H1 (cell line): ENCODE measurements around the gene SLC9A7. TPM values are rescaled to one million over a fixed set of nuclear protein-coding genes. Genes with fewer than 3 reads are reported as not detected.

ENCODE experiments used
- CTCF ChIA-PET: fragments of 300-600 bp; sonication (Branson Sonifier 250); formaldehyde crosslinking; loops from one replicate; lab custom pipeline; 2021; ENCODE audit not compliant: partially characterized antibody; lab: Charles Lee
- POLR2A ChIA-PET: fragments of 300-600 bp; sonication (Branson Sonifier 250); formaldehyde crosslinking; loops from one replicate; lab custom pipeline; 2021; ENCODE audit warnings: inconsistent platforms; ENCODE audit not compliant: partially characterized antibody; lab: Charles Lee
- DNase-seq, 2 experiments: peaks; one replicate each; pipeline versions ENCODE4 v3.0.0 to v3.0.0-alpha.2; 2010 to 2022; ENCODE audit warnings: low spot score in 2 of 2, low read depth in 1 of 2, mixed read lengths in 1 of 2
- FAIRE-seq: peaks from 2 replicates; lab custom pipeline; 2011; peaks lifted over from hg19 to GRCh38; lab: Jason Lieb, UNC
- H2AFZ ChIP-seq: 2 replicates; pipeline ENCODE4 v1.8.1; 2012; ENCODE audit warnings: low read length, inconsistent platforms
- H2AK5ac ChIP-seq: 2 replicates; pipeline ENCODE4 v1.6.1; 2013; ENCODE audit warnings: low read depth, low read length
- H2BK120ac ChIP-seq: replicated peaks from 2 replicates; pipeline ENCODE3; 2013; ENCODE audit warnings: low read depth, low read length, inconsistent platforms
- H2BK12ac ChIP-seq: 2 replicates; pipeline ENCODE4 v1.6.1; 2013; ENCODE audit warnings: low read depth, low read length
- H2BK15ac ChIP-seq: 2 replicates; pipeline ENCODE4 v1.6.1; 2013; ENCODE audit warnings: low read length
- H2BK20ac ChIP-seq: 2 replicates; pipeline ENCODE4 v1.6.1; 2013; ENCODE audit warnings: low read length
- H2BK5ac ChIP-seq: 2 replicates; pipeline ENCODE4 v1.6.1; 2013; ENCODE audit warnings: low read depth, low read length
- H3K14ac ChIP-seq: 2 replicates; pipeline ENCODE4 v1.6.1; 2013; ENCODE audit warnings: inconsistent platforms; ENCODE audit not compliant: insufficient read length
- H3K18ac ChIP-seq: 2 replicates; pipeline ENCODE4 v1.6.1; 2013; ENCODE audit warnings: low read length; ENCODE audit errors: extremely low read depth
- H3K23ac ChIP-seq: 2 replicates; pipeline ENCODE4 v1.6.1; 2013; ENCODE audit warnings: inconsistent platforms; ENCODE audit not compliant: insufficient read length
- H3K23me2 ChIP-seq: 2 replicates; pipeline ENCODE4 v1.6.1; 2013; ENCODE audit warnings: low read depth, low read length
- H3K27ac ChIP-seq: 2 replicates; pipeline ENCODE4 v1.6.1; 2011; ENCODE audit warnings: low read depth, low read length, inconsistent platforms
- H3K27me3 ChIP-seq, 4 experiments: replicated peaks in 1 of 4; 1 replicate in 1 of 4; 2 replicates in 3 of 4; pipeline versions ENCODE4 v1.6.1 to v1.8.1; 2011 to 2013; ENCODE audit warnings: low read length in 3 of 4, mild to moderate bottlenecking in 3 of 4, inconsistent platforms in 2 of 4, mixed read lengths in 2 of 4, moderate library complexity in 1 of 4; ENCODE audit not compliant: control insufficient read depth in 3 of 4, insufficient read depth in 3 of 4; ENCODE audit errors: extremely low read depth in 1 of 4
- H3K36me3 ChIP-seq, 4 experiments: 2 replicates each; pipeline versions ENCODE4 v1.6.1 to v1.8.1; 2011 to 2013; ENCODE audit warnings: mild to moderate bottlenecking in 4 of 4, low read length in 3 of 4, moderate library complexity in 2 of 4, control low read depth in 1 of 4, inconsistent platforms in 1 of 4; ENCODE audit not compliant: insufficient read depth in 4 of 4, control insufficient read depth in 2 of 4
- H3K4ac ChIP-seq: replicated peaks from 2 replicates; pipeline ENCODE3; 2013; ENCODE audit warnings: low read length, low read depth, mixed read lengths, inconsistent platforms; ENCODE audit not compliant: insufficient read length
- H3K4me1 ChIP-seq, 4 experiments: replicated peaks in 1 of 4; 1 replicate in 1 of 4; 2 replicates in 3 of 4; pipeline versions ENCODE4 v1.6.1 to v1.8.1; 2011 to 2013; ENCODE audit warnings: low read length in 3 of 4, inconsistent platforms in 2 of 4, mixed read lengths in 1 of 4; ENCODE audit not compliant: insufficient read depth in 4 of 4, control insufficient read depth in 3 of 4
- H3K4me2 ChIP-seq, 2 experiments: 2 replicates each; pipeline versions ENCODE4 v1.6.1 to v1.8.1; 2011 to 2013; ENCODE audit warnings: low read depth in 2 of 2, low read length in 2 of 2, control low read depth in 1 of 2, inconsistent platforms in 1 of 2, mild to moderate bottlenecking in 1 of 2; ENCODE audit not compliant: insufficient read depth in 1 of 2
- H3K4me3 ChIP-seq, 4 experiments: fragments of 200-600, 300-600 bp in 1 of 4; sonication (generic), shearing (Covaris generic), sonication (Bioruptor Twin) in 1 of 4; 2 replicates each; pipeline versions ENCODE4 v1.5.1 to v1.8.1; 2011 to 2016; ENCODE audit warnings: low read length in 4 of 4, low read depth in 3 of 4, control low read depth in 2 of 4, inconsistent platforms in 2 of 4, mild to moderate bottlenecking in 2 of 4, mixed read lengths in 1 of 4, moderate library complexity in 1 of 4; ENCODE audit not compliant: insufficient read depth in 2 of 4; ENCODE audit errors: extremely low read depth in 1 of 4
- H3K56ac ChIP-seq: replicated peaks from 2 replicates; pipeline ENCODE3; 2013; ENCODE audit warnings: low read depth, mild to moderate bottlenecking, mixed read lengths, low read length, inconsistent platforms; ENCODE audit not compliant: insufficient read length
- H3K79me1 ChIP-seq: 2 replicates; pipeline ENCODE4 v1.6.1; 2013; ENCODE audit warnings: low read depth, low read length, control low read depth
- H3K79me2 ChIP-seq, 2 experiments: 2 replicates each; pipeline versions ENCODE4 v1.6.1 to v1.8.1; 2012 to 2013; ENCODE audit warnings: low read length in 2 of 2, mild to moderate bottlenecking in 2 of 2, inconsistent platforms in 1 of 2; ENCODE audit not compliant: insufficient read depth in 2 of 2, control insufficient read depth in 1 of 2
- H3K9ac ChIP-seq, 4 experiments: replicated peaks in 1 of 4; 1 replicate in 1 of 4; 2 replicates in 3 of 4; pipeline versions ENCODE4 v1.6.1 to v1.8.1; 2011 to 2013; ENCODE audit warnings: low read depth in 3 of 4, low read length in 3 of 4, control low read depth in 2 of 4, mild to moderate bottlenecking in 2 of 4, moderate library complexity in 2 of 4, inconsistent platforms in 1 of 4; ENCODE audit errors: extremely low read depth in 1 of 4
- H3K9me3 ChIP-seq, 2 experiments: 2 replicates each; pipeline versions ENCODE4 v1.6.1 to v1.8.1; 2012 to 2013; ENCODE audit warnings: mild to moderate bottlenecking in 2 of 2, moderate library complexity in 2 of 2, control low read depth in 1 of 2, inconsistent platforms in 1 of 2, low read depth in 1 of 2, low read length in 1 of 2, mixed read lengths in 1 of 2; ENCODE audit not compliant: insufficient read depth in 2 of 2
- H4K20me1 ChIP-seq, 2 experiments: replicated peaks in 1 of 2; 2 replicates each; pipeline versions ENCODE3 to v1.8.1; 2011 to 2013; ENCODE audit warnings: inconsistent platforms in 2 of 2, low read length in 2 of 2, mild to moderate bottlenecking in 1 of 2; ENCODE audit not compliant: insufficient read depth in 2 of 2, control insufficient read depth in 1 of 2
- H4K5ac ChIP-seq: 2 replicates; pipeline ENCODE4 v1.6.1; 2013; ENCODE audit warnings: low read length, low read depth, mixed read lengths, inconsistent platforms; ENCODE audit not compliant: insufficient read length
- H4K8ac ChIP-seq: 2 replicates; pipeline ENCODE4 v1.8.0; 2013; ENCODE audit warnings: mild to moderate bottlenecking, moderate library complexity, low read length, inconsistent platforms; ENCODE audit not compliant: insufficient read depth; ENCODE audit errors: extremely low read depth
- H4K91ac ChIP-seq: replicated peaks from 2 replicates; pipeline ENCODE3; 2013; ENCODE audit warnings: low read length, mixed read lengths, inconsistent platforms; ENCODE audit not compliant: insufficient read length
- ATF2 ChIP-seq: IDR thresholded peaks from 2 replicates; pipeline ENCODE4 v1.6.1; 2012; ENCODE audit warnings: low read length, inconsistent platforms
- CTBP2 ChIP-seq: IDR thresholded peaks from 2 replicates; pipeline ENCODE4 v1.7.0; 2011; ENCODE audit warnings: borderline replicate concordance, mild to moderate bottlenecking, moderate library complexity, mixed read lengths, low read length; ENCODE audit not compliant: insufficient read depth, insufficient read length
- EZH2 ChIP-seq: fragments of 200-600 bp; sonication (generic); IDR thresholded peaks from 2 replicates; pipeline ENCODE4 v1.7.1; 2012; ENCODE audit warnings: low read depth, mild to moderate bottlenecking, moderate library complexity, low read length, inconsistent platforms; ENCODE audit not compliant: severe bottlenecking
- KDM4A ChIP-seq: IDR thresholded peaks from one replicate; pipeline ENCODE4 v1.7.1; 2012; ENCODE audit warnings: low read depth, mild to moderate bottlenecking, moderate library complexity, low read length, inconsistent platforms; ENCODE audit not compliant: severe bottlenecking
- PHF8 ChIP-seq: fragments of 200-600 bp; sonication (generic); conservative IDR thresholded peaks from 2 replicates; pipeline ENCODE4 v1.7.1; 2012; ENCODE audit warnings: low read depth, mild to moderate bottlenecking, inconsistent platforms, low read length, moderate library complexity
- SUZ12 ChIP-seq: fragments of 200-600 bp; sonication (generic); IDR thresholded peaks from 2 replicates; pipeline ENCODE4 v1.6.1; 2012; ENCODE audit warnings: mild to moderate bottlenecking, inconsistent platforms, low read length, moderate library complexity, mixed read lengths
- YY1 ChIP-seq: IDR thresholded peaks from 2 replicates; pipeline ENCODE4 v1.6.1; 2011; ENCODE audit warnings: low read depth, mild to moderate bottlenecking, low read length
- WGBS, 2 experiments: shearing (Covaris generic) in 1 of 2; methylation state at CpG; one replicate each; pipeline versions ENCODE4 v1.1.6 to v1.1.7; 2013 to 2015; ENCODE audit warnings: low lambda C conversion rate in 2 of 2, mixed read lengths in 2 of 2, inconsistent platforms in 1 of 2, low coverage in 1 of 2, missing lambda C conversion rate in 1 of 2; ENCODE audit not compliant: insufficient replicate concordance in 2 of 2, insufficient coverage in 1 of 2, insufficient read length in 1 of 2; ENCODE audit errors: extremely low coverage in 1 of 2, missing lambda C conversion rate in 1 of 2; 5-methylcytosine and 5-hydroxymethylcytosine counted together
- polyA plus RNA-seq, 7 experiments: library from polyadenylated mRNA; depleted of rRNA in 3 of 7; stranded (reverse) in 5 of 7; unstranded in 2 of 7; fragments of >200 nt in 5 of 7; fragments of 200-250 nt in 2 of 7; gene quantifications; 1 replicate in 5 of 7; 2 replicates in 1 of 7; 4 replicates in 1 of 7; pipeline versions ENCODE4 v1.2.1 to v1.2.3, GENCODE V29; 2011 to 2013; ENCODE audit warnings: missing spikeins in 2 of 7, mixed read lengths in 2 of 7
- total RNA-seq: library from RNA; stranded (reverse); fragmentation: NEBNext Ultra II Directional; extraction: Animal tissue kit (Norgen Biotek cat#: 25700); gene quantifications from 2 replicates; pipeline ENCODE4 v1.2.1, GENCODE V29; 2021

The SLC9A7 gene
- total and polyA plus RNA-seq, 2 of the 8 experiments (the other 6 are each of a cell fraction or from before 2014, with no cell fraction given): 6.7 to 17.2 TPM

- no peak overlapping the region for H4K91ac ChIP-seq
- H3K79me1 ChIP-seq: no peaks in the 10 kb centered on the region
- no peak overlapping the region for H3K14ac ChIP-seq
- H3K4me3 ChIP-seq: no peak overlapping the region
- no peak overlapping the region for H3K23ac ChIP-seq
- H3K4me1 ChIP-seq: no peaks in the 10 kb centered on the region; a peak in 2 of 7 replicates
- no peak overlapping the region for H3K56ac ChIP-seq
- H4K5ac ChIP-seq: no peak overlapping the region
- TF ChIP-seq KDM4A (no peak), CTBP2 (no peak), PHF8 (no peak), SUZ12 (no peak), ATF2 (no peak), YY1 (no peak), EZH2 (no peak)
- no peaks in the 10 kb centered on the region for H3K27me3 ChIP-seq
- no peak overlapping the region for H2BK20ac ChIP-seq
- H2BK12ac ChIP-seq: no peak overlapping the region
- H3K36me3 ChIP-seq: no peaks in the 10 kb centered on the region
- POLR2A ChIA-PET: no interaction called here
- H3K27ac ChIP-seq: no peak overlapping the region
- H3K23me2 ChIP-seq: no peaks in the 10 kb centered on the region
- H4K20me1 ChIP-seq: no peaks in the 10 kb centered on the region
- WGBS, 2 experiments: 94% methylated on average over 1 of the region's 1 CpG; no CpG with 5 or more reads in 1 of the 2 experiments
- no peak overlapping the region for H3K4me2 ChIP-seq
- no peak overlapping the region for H4K8ac ChIP-seq
- H3K4ac ChIP-seq: no peak overlapping the region
- H2BK5ac ChIP-seq: no peak overlapping the region
- no peak overlapping the region for H2AK5ac ChIP-seq
- H3K79me2 ChIP-seq: no peaks in the 10 kb centered on the region; a peak in 1 of 4 replicates
- no peak overlapping the region for H3K9ac ChIP-seq
- no peak overlapping the region for H2BK120ac ChIP-seq
- H2BK15ac ChIP-seq: no peak overlapping the region
- no peak overlapping the region for H3K18ac ChIP-seq
- no peak overlapping the region for H2AFZ ChIP-seq
- DNase-seq (no peak), FAIRE-seq (no peak)
- CTCF ChIA-PET: no interaction called here
- H3K9me3 ChIP-seq: no peaks in the 10 kb centered on the region
Measured at GRCh38 chrX:46695491-46695890, 63.4 kb downstream of the SLC9A7 start.
